HG03460 (cell line): ENCODE results near the gene SMPD2.

Experiments
- ATAC-seq: cut with Tn5 transposase; IDR thresholded peaks from one replicate; pipeline ENCODE4 v1.9.1; 2021; ENCODE audit not compliant: unreplicated experiment

Gene SMPD2

GRCh38 chr6:109483735-109484057 lies 43.2 kb downstream of the SMPD2 start:
- ATAC-seq = peak; percentile 8

- ATAC-seq = no peak
These were observed 43.6 kb downstream of the SMPD2 start for GRCh38 chr6:109484122-109484521.

GRCh38 chr6:109485266-109485935 lies 44.9 kb downstream of the SMPD2 start:
- ATAC-seq = no peak

GRCh38 chr6:109486068-109486467 lies 45.5 kb downstream of the SMPD2 start:
- ATAC-seq = no peak

GRCh38 chr6:109488001-109488400 lies 47.5 kb downstream of the SMPD2 start:
- no peak for ATAC-seq

- ATAC-seq = no peak
These were observed 50.2 kb downstream of the SMPD2 start for GRCh38 chr6:109490713-109491112.

GRCh38 chr6:109491207-109491938 lies 50.8 kb downstream of the SMPD2 start:
- ATAC-seq = no peak
